SK-N-SH (cell line): Measurements from ENCODE around the gene CLCNKB.

Experiments used
- CHD2 ChIP-seq: fragments of 150-350 bp; IDR thresholded peaks from 2 replicates; pipeline ENCODE4 v1.6.1; 2018; ENCODE audit warnings: low read length; ENCODE audit not compliant: partially characterized antibody
- EP300 ChIP-seq, 2 experiments: IDR thresholded peaks; 2 replicates each; pipeline versions ENCODE4 v1.4.0 to v1.6.1; 2012; ENCODE audit warnings: borderline replicate concordance in 1 of 2, low read depth in 1 of 2, low read length in 1 of 2
- EZH2phosphoT487 ChIP-seq: fragments of 200-600 bp; sonication (generic); IDR thresholded peaks from 2 replicates; pipeline ENCODE4 v1.6.1; 2017; ENCODE audit warnings: low read depth, mixed run types, mild to moderate bottlenecking, antibody characterized with exemption, moderate library complexity, borderline replicate concordance
- NFIC ChIP-seq: IDR thresholded peaks from 2 replicates; pipeline ENCODE4 v1.4.0; 2012; ENCODE audit warnings: borderline replicate concordance
- POLR2AphosphoS5 ChIP-seq: IDR thresholded peaks from 2 replicates; pipeline ENCODE4 v1.6.1; 2012; ENCODE audit warnings: low read depth, low read length
- TF ChIP-seq, protein P1 (sequence below): fragments of 200-600 bp; sonication (generic); IDR thresholded peaks from 2 replicates; pipeline ENCODE4 v1.6.1; 2017; ENCODE audit warnings: antibody characterized with exemption, mild to moderate bottlenecking, moderate library complexity
- TF ChIP-seq, protein P2 (sequence below): IDR thresholded peaks from 2 replicates; pipeline ENCODE4 v1.4.0; 2012; ENCODE audit warnings: low read depth, borderline replicate concordance
- TF ChIP-seq, protein P3 (sequence below): IDR thresholded peaks from 2 replicates; pipeline ENCODE4; 2012
- TF ChIP-seq, protein P4 (sequence below): IDR thresholded peaks from 2 replicates; pipeline ENCODE4 v1.4.0; 2012; ENCODE audit warnings: low read depth
- TF ChIP-seq, protein P5 (sequence below): IDR thresholded peaks from 2 replicates; pipeline ENCODE4 v1.6.1; 2012; ENCODE audit warnings: mild to moderate bottlenecking, low read depth, low read length, moderate library complexity

DNA sequence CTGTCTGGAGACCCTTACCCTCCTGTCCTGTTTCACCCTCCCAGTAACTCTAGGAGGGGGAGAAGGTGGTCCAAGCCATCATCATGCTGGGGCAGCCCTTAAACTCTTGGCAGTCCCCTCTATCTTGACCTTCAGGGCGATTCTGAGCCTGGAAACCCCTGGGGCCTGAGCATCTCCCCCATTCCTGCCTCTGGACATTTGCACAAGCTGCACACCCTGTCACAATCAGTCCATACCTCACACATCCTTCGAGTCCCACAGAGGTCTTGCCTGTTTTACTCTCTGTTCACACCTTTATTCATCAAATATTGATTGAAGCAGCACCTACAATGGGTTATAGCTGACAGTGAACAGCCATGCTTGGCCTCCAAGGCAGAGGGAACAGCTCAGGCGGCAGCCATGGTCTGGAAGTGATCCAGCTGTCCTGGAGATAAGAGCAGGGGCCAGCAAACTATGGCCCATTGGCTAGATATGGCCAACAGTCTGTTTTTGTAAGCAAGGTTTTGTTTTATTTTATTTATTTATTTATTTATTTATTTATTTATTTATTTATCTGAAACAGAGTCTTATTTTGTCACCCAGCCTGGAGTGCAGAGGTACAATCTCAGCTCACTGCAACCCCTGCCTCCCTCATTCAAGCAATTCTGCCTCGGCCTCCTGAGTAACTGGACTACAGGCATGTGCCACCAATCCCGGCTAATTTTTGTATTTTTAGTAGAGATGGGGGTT, 37.0 kb downstream of the CLCNKB start:
- TF ChIP-seq, protein P1, sequence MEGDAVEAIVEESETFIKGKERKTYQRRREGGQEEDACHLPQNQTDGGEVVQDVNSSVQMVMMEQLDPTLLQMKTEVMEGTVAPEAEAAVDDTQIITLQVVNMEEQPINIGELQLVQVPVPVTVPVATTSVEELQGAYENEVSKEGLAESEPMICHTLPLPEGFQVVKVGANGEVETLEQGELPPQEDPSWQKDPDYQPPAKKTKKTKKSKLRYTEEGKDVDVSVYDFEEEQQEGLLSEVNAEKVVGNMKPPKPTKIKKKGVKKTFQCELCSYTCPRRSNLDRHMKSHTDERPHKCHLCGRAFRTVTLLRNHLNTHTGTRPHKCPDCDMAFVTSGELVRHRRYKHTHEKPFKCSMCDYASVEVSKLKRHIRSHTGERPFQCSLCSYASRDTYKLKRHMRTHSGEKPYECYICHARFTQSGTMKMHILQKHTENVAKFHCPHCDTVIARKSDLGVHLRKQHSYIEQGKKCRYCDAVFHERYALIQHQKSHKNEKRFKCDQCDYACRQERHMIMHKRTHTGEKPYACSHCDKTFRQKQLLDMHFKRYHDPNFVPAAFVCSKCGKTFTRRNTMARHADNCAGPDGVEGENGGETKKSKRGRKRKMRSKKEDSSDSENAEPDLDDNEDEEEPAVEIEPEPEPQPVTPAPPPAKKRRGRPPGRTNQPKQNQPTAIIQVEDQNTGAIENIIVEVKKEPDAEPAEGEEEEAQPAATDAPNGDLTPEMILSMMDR = no peak
- TF ChIP-seq NFIC = no peak
- TF ChIP-seq, protein P2, sequence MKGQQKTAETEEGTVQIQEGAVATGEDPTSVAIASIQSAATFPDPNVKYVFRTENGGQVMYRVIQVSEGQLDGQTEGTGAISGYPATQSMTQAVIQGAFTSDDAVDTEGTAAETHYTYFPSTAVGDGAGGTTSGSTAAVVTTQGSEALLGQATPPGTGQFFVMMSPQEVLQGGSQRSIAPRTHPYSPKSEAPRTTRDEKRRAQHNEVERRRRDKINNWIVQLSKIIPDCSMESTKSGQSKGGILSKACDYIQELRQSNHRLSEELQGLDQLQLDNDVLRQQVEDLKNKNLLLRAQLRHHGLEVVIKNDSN = no peak
- TF ChIP-seq, protein P3, sequence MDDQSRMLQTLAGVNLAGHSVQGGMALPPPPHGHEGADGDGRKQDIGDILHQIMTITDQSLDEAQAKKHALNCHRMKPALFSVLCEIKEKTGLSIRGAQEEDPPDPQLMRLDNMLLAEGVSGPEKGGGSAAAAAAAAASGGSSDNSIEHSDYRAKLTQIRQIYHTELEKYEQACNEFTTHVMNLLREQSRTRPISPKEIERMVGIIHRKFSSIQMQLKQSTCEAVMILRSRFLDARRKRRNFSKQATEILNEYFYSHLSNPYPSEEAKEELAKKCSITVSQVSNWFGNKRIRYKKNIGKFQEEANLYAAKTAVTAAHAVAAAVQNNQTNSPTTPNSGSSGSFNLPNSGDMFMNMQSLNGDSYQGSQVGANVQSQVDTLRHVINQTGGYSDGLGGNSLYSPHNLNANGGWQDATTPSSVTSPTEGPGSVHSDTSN = no peak
- TF ChIP-seq, protein P4, sequence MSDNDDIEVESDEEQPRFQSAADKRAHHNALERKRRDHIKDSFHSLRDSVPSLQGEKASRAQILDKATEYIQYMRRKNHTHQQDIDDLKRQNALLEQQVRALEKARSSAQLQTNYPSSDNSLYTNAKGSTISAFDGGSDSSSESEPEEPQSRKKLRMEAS = no peak
- no peak for TF ChIP-seq EZH2phosphoT487
- TF ChIP-seq CHD2 = no peak
- TF ChIP-seq, protein P5, sequence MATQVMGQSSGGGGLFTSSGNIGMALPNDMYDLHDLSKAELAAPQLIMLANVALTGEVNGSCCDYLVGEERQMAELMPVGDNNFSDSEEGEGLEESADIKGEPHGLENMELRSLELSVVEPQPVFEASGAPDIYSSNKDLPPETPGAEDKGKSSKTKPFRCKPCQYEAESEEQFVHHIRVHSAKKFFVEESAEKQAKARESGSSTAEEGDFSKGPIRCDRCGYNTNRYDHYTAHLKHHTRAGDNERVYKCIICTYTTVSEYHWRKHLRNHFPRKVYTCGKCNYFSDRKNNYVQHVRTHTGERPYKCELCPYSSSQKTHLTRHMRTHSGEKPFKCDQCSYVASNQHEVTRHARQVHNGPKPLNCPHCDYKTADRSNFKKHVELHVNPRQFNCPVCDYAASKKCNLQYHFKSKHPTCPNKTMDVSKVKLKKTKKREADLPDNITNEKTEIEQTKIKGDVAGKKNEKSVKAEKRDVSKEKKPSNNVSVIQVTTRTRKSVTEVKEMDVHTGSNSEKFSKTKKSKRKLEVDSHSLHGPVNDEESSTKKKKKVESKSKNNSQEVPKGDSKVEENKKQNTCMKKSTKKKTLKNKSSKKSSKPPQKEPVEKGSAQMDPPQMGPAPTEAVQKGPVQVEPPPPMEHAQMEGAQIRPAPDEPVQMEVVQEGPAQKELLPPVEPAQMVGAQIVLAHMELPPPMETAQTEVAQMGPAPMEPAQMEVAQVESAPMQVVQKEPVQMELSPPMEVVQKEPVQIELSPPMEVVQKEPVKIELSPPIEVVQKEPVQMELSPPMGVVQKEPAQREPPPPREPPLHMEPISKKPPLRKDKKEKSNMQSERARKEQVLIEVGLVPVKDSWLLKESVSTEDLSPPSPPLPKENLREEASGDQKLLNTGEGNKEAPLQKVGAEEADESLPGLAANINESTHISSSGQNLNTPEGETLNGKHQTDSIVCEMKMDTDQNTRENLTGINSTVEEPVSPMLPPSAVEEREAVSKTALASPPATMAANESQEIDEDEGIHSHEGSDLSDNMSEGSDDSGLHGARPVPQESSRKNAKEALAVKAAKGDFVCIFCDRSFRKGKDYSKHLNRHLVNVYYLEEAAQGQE = no peak
- TF ChIP-seq POLR2AphosphoS5 = no peak
- no peak for TF ChIP-seq EP300 (IDR thresholded peaks at IDR 0.05; ENCODE audit: borderline replicate concordance in 1 of 2, low read depth in 1 of 2, low read length in 1 of 2)
